Endodermal cell (in vitro differentiated cells): ENCODE results near the gene RNGTT. TPM values are rescaled to one million over a fixed set of nuclear protein-coding genes. Genes with fewer than 3 reads are reported as not detected.

Source experiments
- DNase-seq: peaks from one replicate; pipeline ENCODE4 v3.0.0-alpha.2; 2017
- H3K27ac ChIP-seq: 2 replicates; pipeline ENCODE4 v1.5.1; 2013; ENCODE audit warnings: mild to moderate bottlenecking, low read depth, low read length, moderate library complexity
- H3K27me3 ChIP-seq: 2 replicates; pipeline ENCODE4 v1.6.1; 2013; ENCODE audit warnings: mild to moderate bottlenecking, low read length, moderate library complexity; ENCODE audit not compliant: insufficient read depth, control insufficient read depth, poor library complexity, severe bottlenecking
- H3K36me3 ChIP-seq: 2 replicates; pipeline ENCODE4 v1.7.0; 2013; ENCODE audit warnings: mild to moderate bottlenecking, low read length, moderate library complexity; ENCODE audit not compliant: control insufficient read depth, insufficient read depth
- H3K4me1 ChIP-seq: one replicate; pipeline ENCODE4 v1.7.0; 2013; ENCODE audit warnings: low read length; ENCODE audit not compliant: control insufficient read depth, insufficient read depth
- H3K4me3 ChIP-seq: 2 replicates; pipeline ENCODE4 v1.5.1; 2013; ENCODE audit warnings: mild to moderate bottlenecking, low read length, moderate library complexity
- H3K9ac ChIP-seq: 2 replicates; pipeline ENCODE4 v1.6.1; 2013; ENCODE audit warnings: mild to moderate bottlenecking, low read length, moderate library complexity; ENCODE audit not compliant: poor library complexity, severe bottlenecking; ENCODE audit errors: extremely low read depth
- H3K9me3 ChIP-seq: 2 replicates; pipeline ENCODE4 v1.6.1; 2013; ENCODE audit warnings: mild to moderate bottlenecking, low read length, moderate library complexity; ENCODE audit not compliant: control insufficient read depth
- H3K27ac Mint-ChIP-seq: 2 replicates; pipeline ENCODE4 v1.8.0; 2020; ENCODE audit warnings: mixed read lengths
- H3K27me3 Mint-ChIP-seq: 2 replicates; pipeline ENCODE4 v1.8.0; 2021; ENCODE audit warnings: mild to moderate bottlenecking, mixed read lengths; ENCODE audit not compliant: insufficient read depth
- H3K36me3 Mint-ChIP-seq: 2 replicates; pipeline ENCODE4 v1.8.0; 2020; ENCODE audit warnings: low read depth, mixed read lengths
- H3K4me1 Mint-ChIP-seq: 2 replicates; pipeline ENCODE4 v1.8.0; 2020; ENCODE audit warnings: mixed read lengths
- H3K4me3 Mint-ChIP-seq: 2 replicates; pipeline ENCODE4 v1.8.0; 2020; ENCODE audit warnings: mild to moderate bottlenecking, moderate library complexity, mixed read lengths
- H3K9me3 Mint-ChIP-seq: 2 replicates; pipeline ENCODE4 v1.8.0; 2020; ENCODE audit warnings: mild to moderate bottlenecking, mixed read lengths
- WGBS, 2 experiments: methylation state at CpG; one replicate each; pipeline versions ENCODE4 v1.1.5 to v1.1.7; 2013; ENCODE audit warnings: missing lambda C conversion rate in 2 of 2, mixed read lengths in 1 of 2; ENCODE audit not compliant: insufficient coverage in 1 of 2, insufficient read length in 1 of 2; 5-methylcytosine and 5-hydroxymethylcytosine counted together
- total RNA-seq, 2 donors: library from RNA; stranded (reverse); fragmentation: NEBNext Ultra II Directional in 1 of 2; extraction: Animal tissue kit (Norgen Biotek cat#: 25700) in 1 of 2; gene quantifications; 2 replicates in 1 of 2; 3 replicates in 1 of 2; pipeline ENCODE4 v1.2.1, GENCODE V29; 2021
- TF ChIP-seq, protein P1 (sequence below): fragments of 200-600 bp; sonication (generic); conservative IDR thresholded peaks from 2 replicates; pipeline ENCODE4 v1.5.0; 2021; ENCODE audit warnings: antibody characterized with exemption, mild to moderate bottlenecking

RNGTT gene
- total RNA-seq, 2 donors from 2014 or later = 21.5 to 28.7 TPM

DNA sequence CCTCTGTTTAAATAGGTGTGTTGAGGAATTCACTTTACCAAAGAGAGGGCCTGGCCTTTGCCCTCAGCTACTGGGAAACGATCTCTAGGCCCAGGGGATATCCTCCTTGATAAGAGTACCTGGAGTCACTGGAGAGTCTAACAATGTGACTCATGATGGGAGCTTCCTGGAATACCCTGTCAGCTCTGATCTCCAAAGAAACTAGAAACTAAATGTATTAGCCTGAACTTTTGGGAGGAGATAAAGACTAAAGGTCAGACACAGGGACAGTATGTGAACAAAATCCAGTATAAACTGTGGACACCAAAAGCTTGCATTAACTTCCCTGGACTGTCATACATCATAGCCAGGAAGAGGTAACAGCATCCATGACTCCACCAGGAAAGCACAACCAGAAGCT, 148.5 kb downstream of the RNGTT start:
- H3K9me3 Mint-ChIP-seq = no peaks in the 10 kb centered on the region

DNA sequence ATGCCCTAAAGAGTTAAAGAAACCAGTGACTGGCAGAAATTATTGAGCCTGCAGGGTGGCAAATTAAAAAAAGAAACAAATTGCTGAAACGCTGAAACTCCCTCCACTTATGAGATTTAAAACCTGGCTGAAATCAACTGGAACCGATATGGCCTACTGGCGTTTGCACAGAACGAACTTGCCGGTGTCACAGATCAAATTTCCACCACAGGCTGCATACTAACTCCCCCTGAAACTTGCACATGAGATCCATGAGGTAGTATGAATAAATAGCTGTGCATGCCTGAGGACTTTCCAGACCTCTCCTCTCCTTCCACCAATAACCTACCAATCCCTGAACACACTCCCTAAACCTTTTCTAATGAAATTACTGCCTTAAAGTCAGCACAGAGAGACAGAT, 150.4 kb downstream of the RNGTT start:
- peaks cover 5% of the 10 kb centered on the region for H3K4me1 ChIP-seq
- no peaks in the 10 kb centered on the region for H3K9me3 ChIP-seq
- no peak overlapping the region for H3K27ac ChIP-seq
- H3K4me1 Mint-ChIP-seq = peaks cover 6% of the 10 kb centered on the region
- no peak for DNase-seq
- no peak overlapping the region for H3K27ac Mint-ChIP-seq
- H3K36me3 Mint-ChIP-seq = peaks cover 7% of the 10 kb centered on the region
- TF ChIP-seq, protein P1, sequence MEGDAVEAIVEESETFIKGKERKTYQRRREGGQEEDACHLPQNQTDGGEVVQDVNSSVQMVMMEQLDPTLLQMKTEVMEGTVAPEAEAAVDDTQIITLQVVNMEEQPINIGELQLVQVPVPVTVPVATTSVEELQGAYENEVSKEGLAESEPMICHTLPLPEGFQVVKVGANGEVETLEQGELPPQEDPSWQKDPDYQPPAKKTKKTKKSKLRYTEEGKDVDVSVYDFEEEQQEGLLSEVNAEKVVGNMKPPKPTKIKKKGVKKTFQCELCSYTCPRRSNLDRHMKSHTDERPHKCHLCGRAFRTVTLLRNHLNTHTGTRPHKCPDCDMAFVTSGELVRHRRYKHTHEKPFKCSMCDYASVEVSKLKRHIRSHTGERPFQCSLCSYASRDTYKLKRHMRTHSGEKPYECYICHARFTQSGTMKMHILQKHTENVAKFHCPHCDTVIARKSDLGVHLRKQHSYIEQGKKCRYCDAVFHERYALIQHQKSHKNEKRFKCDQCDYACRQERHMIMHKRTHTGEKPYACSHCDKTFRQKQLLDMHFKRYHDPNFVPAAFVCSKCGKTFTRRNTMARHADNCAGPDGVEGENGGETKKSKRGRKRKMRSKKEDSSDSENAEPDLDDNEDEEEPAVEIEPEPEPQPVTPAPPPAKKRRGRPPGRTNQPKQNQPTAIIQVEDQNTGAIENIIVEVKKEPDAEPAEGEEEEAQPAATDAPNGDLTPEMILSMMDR = no peak
- 96 to 97% methylated on average over 3 to 5 of the region's 5 CpGs for WGBS, 2 experiments
- H3K9ac ChIP-seq = no peak overlapping the region
- H3K36me3 ChIP-seq = peaks cover 3% of the 10 kb centered on the region
- no peaks in the 10 kb centered on the region for H3K27me3 ChIP-seq
- H3K27me3 Mint-ChIP-seq = no peaks in the 10 kb centered on the region
- H3K4me3 Mint-ChIP-seq = no peak overlapping the region
- H3K9me3 Mint-ChIP-seq = no peaks in the 10 kb centered on the region
- H3K4me3 ChIP-seq = no peak overlapping the region

More for the DNA sequence above, 148.5 kb downstream of the RNGTT start:
- Histone ChIP-seq H3K9me3 (no peaks in the 10 kb centered on the region), H3K4me1 (peaks cover 5% of the 10 kb centered on the region), H3K27me3 (no peaks in the 10 kb centered on the region), H3K4me3 (no peak overlapping the region), H3K27ac (no peak overlapping the region), H3K9ac (no peak overlapping the region), H3K36me3 (peaks cover 3% of the 10 kb centered on the region)
- Mint-ChIP-seq H3K36me3 (peaks cover 2% of the 10 kb centered on the region), H3K27ac (no peak overlapping the region), H3K4me3 (no peak overlapping the region), H3K4me1 (peaks cover 6% of the 10 kb centered on the region), H3K27me3 (no peaks in the 10 kb centered on the region)
- WGBS, 2 experiments = 56% methylated on average over 1 of the region's 1 CpG; no CpG with 5 or more reads in 1 of the 2 experiments
- TF ChIP-seq, protein P1 = no peak
- no peak for DNase-seq

DNA sequence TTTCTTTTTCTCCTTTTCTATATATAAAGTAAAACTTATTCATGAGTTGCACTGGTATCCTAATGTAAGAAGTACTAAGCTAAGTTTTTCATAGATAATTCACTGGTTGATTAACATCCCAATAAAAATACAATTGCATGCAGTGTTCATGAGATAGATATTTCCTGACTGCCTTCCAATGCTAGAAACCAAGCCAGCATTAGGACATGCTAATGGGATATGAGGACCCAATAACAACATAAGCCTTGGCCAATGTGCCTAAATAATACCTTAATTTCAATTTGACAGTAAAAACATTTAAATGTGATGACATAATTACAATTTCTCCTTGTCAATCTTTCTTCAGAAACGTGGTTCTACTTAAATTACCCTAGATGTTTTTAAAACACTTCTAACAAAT, 152.7 kb downstream of the RNGTT start:
- H3K27me3 ChIP-seq = no peaks in the 10 kb centered on the region
- peaks cover 15% of the 10 kb centered on the region for H3K9me3 Mint-ChIP-seq
- H3K36me3 Mint-ChIP-seq = peaks cover 22% of the 10 kb centered on the region
- H3K4me3 ChIP-seq = no peak overlapping the region
- no peak overlapping the region for H3K27ac ChIP-seq
- TF ChIP-seq, protein P1 = no peak
- H3K27me3 Mint-ChIP-seq = no peaks in the 10 kb centered on the region
- WGBS, 2 experiments = 70% methylated on average over 1 of the region's 1 CpG; no CpG with 5 or more reads in 1 of the 2 experiments
- no peak overlapping the region for H3K9ac ChIP-seq
- peaks cover 7% of the 10 kb centered on the region for H3K36me3 ChIP-seq
- H3K27ac Mint-ChIP-seq = no peak overlapping the region
- H3K9me3 ChIP-seq = peaks cover 12% of the 10 kb centered on the region
- H3K4me1 Mint-ChIP-seq = peaks cover 5% of the 10 kb centered on the region
- H3K4me1 ChIP-seq = peaks cover 5% of the 10 kb centered on the region
- no peak overlapping the region for H3K4me3 Mint-ChIP-seq
- no peak for DNase-seq
